GM23338 (cell line): ENCODE data around the gene SLC38A10.

Experiments used
- CREB1 ChIP-seq: fragments of 250-450 bp; sonication (Bioruptor Pico); IDR thresholded peaks from 2 replicates; pipeline ENCODE4 v1.5.0; 2020; ENCODE audit warnings: low read depth, mild to moderate bottlenecking, moderate library complexity
- EZH2 ChIP-seq: fragments of 200-600 bp; sonication (generic); IDR thresholded peaks from one replicate; pipeline ENCODE4 v1.8.0; 2017; ENCODE audit warnings: antibody characterized with exemption, mild to moderate bottlenecking, low read depth; ENCODE audit not compliant: unreplicated experiment
- EZH2phosphoT487 ChIP-seq: fragments of 200-600 bp; sonication (generic); IDR thresholded peaks from one replicate; pipeline ENCODE4 v1.8.1; 2018; ENCODE audit warnings: antibody characterized with exemption; ENCODE audit not compliant: unreplicated experiment
- JUNB ChIP-seq: IDR thresholded peaks from one replicate; pipeline ENCODE4 v1.6.1; 2016; ENCODE audit warnings: antibody characterized with exemption; ENCODE audit not compliant: unreplicated experiment
- NANOG ChIP-seq: IDR thresholded peaks from 2 replicates; pipeline ENCODE4 v1.6.1; 2016; ENCODE audit warnings: antibody characterized with exemption, borderline replicate concordance
- POLR2AphosphoS5 ChIP-seq: IDR thresholded peaks from 2 replicates; pipeline ENCODE4 v1.6.1; 2016; ENCODE audit warnings: antibody characterized with exemption, low read depth
- STAT1 ChIP-seq: IDR thresholded peaks from one replicate; pipeline ENCODE4 v1.6.1; 2016; ENCODE audit warnings: antibody characterized with exemption; ENCODE audit not compliant: unreplicated experiment
- ZNF114 ChIP-seq: fragments of 250-450 bp; sonication (Bioruptor Pico); IDR thresholded peaks from 2 replicates; pipeline ENCODE4 v1.5.0; 2020; ENCODE audit warnings: mild to moderate bottlenecking, moderate library complexity
- ZNF331 ChIP-seq: fragments of 250-450 bp; sonication (Bioruptor Pico); IDR thresholded peaks from 2 replicates; pipeline ENCODE4 v1.5.0; 2020; ENCODE audit warnings: low read depth, mild to moderate bottlenecking, moderate library complexity
- TF ChIP-seq, protein P1 (sequence below), 2 experiments: fragments of 200-600 bp in 1 of 2; sonication (generic) in 1 of 2; conservative IDR thresholded peaks; 2 replicates each; pipeline versions ENCODE4 v1.5.1 to v1.6.1; 2016 to 2017; ENCODE audit warnings: antibody characterized with exemption in 2 of 2, low read depth in 2 of 2, mild to moderate bottlenecking in 2 of 2, moderate library complexity in 1 of 2
- TF ChIP-seq, protein P2 (sequence below): IDR thresholded peaks from one replicate; pipeline ENCODE4 v1.6.1; 2018; ENCODE audit warnings: antibody characterized with exemption; ENCODE audit not compliant: unreplicated experiment
- TF ChIP-seq, protein P3 (sequence below): IDR thresholded peaks from 2 replicates; pipeline ENCODE4 v1.6.1; 2016; ENCODE audit warnings: antibody characterized with exemption
- TF ChIP-seq, protein P4 (sequence below): fragments of 250-450 bp; sonication (Bioruptor Pico); IDR thresholded peaks from 2 replicates; pipeline ENCODE4 v1.5.0; 2020; ENCODE audit warnings: mild to moderate bottlenecking, moderate library complexity

DNA sequence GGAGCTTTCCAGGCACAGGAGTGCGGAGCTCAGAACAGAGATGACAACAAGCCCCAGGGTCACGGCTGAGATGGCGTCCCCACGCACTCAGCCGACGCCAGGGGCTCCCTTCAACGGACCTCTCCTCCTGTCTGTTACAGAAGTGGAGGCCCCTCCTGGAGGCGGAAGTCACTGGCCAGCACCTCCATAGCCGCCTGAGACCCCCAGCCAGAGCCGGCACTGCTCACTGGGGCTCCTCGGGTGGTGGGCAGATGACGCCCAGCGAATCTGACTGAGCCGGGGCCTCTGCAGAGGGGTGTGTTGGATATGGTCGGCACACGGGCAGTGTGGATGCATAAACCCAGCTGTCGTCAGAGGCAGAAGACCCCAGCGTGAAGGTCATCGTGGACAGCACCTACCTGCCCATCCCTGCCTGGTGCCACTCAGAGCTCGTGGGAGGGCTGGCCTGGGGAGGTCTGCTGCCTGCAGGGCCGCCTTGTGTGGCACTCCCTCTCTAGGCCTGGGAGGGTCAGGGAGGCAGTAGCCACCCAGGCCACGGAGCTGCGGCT is 36.0 kb downstream of the SLC38A10 start:
- TF ChIP-seq, protein P1, sequence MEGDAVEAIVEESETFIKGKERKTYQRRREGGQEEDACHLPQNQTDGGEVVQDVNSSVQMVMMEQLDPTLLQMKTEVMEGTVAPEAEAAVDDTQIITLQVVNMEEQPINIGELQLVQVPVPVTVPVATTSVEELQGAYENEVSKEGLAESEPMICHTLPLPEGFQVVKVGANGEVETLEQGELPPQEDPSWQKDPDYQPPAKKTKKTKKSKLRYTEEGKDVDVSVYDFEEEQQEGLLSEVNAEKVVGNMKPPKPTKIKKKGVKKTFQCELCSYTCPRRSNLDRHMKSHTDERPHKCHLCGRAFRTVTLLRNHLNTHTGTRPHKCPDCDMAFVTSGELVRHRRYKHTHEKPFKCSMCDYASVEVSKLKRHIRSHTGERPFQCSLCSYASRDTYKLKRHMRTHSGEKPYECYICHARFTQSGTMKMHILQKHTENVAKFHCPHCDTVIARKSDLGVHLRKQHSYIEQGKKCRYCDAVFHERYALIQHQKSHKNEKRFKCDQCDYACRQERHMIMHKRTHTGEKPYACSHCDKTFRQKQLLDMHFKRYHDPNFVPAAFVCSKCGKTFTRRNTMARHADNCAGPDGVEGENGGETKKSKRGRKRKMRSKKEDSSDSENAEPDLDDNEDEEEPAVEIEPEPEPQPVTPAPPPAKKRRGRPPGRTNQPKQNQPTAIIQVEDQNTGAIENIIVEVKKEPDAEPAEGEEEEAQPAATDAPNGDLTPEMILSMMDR (conservative IDR thresholded peaks at IDR 0.05; ENCODE audit: low read depth in 2 of 2), result no peak
- TF ChIP-seq POLR2AphosphoS5 (no peak), EZH2phosphoT487 (no peak), ZNF331 (CRISPR knock-in tag) (no peak), JUNB (no peak), ZNF114 (CRISPR knock-in tag) (no peak), EZH2 (no peak), STAT1 (no peak), CREB1 (CRISPR knock-in tag) (no peak), NANOG (no peak)
- TF ChIP-seq, protein P2, sequence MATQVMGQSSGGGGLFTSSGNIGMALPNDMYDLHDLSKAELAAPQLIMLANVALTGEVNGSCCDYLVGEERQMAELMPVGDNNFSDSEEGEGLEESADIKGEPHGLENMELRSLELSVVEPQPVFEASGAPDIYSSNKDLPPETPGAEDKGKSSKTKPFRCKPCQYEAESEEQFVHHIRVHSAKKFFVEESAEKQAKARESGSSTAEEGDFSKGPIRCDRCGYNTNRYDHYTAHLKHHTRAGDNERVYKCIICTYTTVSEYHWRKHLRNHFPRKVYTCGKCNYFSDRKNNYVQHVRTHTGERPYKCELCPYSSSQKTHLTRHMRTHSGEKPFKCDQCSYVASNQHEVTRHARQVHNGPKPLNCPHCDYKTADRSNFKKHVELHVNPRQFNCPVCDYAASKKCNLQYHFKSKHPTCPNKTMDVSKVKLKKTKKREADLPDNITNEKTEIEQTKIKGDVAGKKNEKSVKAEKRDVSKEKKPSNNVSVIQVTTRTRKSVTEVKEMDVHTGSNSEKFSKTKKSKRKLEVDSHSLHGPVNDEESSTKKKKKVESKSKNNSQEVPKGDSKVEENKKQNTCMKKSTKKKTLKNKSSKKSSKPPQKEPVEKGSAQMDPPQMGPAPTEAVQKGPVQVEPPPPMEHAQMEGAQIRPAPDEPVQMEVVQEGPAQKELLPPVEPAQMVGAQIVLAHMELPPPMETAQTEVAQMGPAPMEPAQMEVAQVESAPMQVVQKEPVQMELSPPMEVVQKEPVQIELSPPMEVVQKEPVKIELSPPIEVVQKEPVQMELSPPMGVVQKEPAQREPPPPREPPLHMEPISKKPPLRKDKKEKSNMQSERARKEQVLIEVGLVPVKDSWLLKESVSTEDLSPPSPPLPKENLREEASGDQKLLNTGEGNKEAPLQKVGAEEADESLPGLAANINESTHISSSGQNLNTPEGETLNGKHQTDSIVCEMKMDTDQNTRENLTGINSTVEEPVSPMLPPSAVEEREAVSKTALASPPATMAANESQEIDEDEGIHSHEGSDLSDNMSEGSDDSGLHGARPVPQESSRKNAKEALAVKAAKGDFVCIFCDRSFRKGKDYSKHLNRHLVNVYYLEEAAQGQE, result no peak
- TF ChIP-seq, protein P3, sequence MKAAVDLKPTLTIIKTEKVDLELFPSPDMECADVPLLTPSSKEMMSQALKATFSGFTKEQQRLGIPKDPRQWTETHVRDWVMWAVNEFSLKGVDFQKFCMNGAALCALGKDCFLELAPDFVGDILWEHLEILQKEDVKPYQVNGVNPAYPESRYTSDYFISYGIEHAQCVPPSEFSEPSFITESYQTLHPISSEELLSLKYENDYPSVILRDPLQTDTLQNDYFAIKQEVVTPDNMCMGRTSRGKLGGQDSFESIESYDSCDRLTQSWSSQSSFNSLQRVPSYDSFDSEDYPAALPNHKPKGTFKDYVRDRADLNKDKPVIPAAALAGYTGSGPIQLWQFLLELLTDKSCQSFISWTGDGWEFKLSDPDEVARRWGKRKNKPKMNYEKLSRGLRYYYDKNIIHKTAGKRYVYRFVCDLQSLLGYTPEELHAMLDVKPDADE, result no peak
- TF ChIP-seq, protein P4, sequence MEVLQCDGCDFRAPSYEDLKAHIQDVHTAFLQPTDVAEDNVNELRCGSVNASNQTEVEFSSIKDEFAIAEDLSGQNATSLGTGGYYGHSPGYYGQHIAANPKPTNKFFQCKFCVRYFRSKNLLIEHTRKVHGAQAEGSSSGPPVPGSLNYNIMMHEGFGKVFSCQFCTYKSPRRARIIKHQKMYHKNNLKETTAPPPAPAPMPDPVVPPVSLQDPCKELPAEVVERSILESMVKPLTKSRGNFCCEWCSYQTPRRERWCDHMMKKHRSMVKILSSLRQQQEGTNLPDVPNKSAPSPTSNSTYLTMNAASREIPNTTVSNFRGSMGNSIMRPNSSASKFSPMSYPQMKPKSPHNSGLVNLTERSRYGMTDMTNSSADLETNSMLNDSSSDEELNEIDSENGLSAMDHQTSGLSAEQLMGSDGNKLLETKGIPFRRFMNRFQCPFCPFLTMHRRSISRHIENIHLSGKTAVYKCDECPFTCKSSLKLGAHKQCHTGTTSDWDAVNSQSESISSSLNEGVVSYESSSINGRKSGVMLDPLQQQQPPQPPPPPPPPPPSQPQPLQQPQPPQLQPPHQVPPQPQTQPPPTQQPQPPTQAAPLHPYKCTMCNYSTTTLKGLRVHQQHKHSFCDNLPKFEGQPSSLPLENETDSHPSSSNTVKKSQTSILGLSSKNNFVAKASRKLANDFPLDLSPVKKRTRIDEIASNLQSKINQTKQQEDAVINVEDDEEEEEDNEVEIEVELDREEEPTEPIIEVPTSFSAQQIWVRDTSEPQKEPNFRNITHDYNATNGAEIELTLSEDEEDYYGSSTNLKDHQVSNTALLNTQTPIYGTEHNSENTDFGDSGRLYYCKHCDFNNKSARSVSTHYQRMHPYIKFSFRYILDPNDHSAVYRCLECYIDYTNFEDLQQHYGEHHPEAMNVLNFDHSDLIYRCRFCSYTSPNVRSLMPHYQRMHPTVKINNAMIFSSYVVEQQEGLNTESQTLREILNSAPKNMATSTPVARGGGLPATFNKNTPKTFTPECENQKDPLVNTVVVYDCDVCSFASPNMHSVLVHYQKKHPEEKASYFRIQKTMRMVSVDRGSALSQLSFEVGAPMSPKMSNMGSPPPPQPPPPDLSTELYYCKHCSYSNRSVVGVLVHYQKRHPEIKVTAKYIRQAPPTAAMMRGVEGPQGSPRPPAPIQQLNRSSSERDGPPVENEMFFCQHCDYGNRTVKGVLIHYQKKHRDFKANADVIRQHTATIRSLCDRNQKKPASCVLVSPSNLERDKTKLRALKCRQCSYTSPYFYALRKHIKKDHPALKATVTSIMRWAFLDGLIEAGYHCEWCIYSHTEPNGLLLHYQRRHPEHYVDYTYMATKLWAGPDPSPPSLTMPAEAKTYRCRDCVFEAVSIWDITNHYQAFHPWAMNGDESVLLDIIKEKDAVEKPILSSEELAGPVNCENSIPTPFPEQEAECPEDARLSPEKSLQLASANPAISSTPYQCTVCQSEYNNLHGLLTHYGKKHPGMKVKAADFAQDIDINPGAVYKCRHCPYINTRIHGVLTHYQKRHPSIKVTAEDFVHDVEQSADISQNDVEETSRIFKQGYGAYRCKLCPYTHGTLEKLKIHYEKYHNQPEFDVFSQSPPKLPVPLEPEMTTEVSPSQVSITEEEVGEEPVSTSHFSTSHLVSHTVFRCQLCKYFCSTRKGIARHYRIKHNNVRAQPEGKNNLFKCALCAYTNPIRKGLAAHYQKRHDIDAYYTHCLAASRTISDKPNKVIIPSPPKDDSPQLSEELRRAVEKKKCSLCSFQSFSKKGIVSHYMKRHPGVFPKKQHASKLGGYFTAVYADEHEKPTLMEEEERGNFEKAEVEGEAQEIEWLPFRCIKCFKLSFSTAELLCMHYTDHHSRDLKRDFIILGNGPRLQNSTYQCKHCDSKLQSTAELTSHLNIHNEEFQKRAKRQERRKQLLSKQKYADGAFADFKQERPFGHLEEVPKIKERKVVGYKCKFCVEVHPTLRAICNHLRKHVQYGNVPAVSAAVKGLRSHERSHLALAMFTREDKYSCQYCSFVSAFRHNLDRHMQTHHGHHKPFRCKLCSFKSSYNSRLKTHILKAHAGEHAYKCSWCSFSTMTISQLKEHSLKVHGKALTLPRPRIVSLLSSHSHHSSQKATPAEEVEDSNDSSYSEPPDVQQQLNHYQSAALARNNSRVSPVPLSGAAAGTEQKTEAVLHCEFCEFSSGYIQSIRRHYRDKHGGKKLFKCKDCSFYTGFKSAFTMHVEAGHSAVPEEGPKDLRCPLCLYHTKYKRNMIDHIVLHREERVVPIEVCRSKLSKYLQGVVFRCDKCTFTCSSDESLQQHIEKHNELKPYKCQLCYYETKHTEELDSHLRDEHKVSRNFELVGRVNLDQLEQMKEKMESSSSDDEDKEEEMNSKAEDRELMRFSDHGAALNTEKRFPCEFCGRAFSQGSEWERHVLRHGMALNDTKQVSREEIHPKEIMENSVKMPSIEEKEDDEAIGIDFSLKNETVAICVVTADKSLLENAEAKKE (CRISPR knock-in tag), result no peak
